KMS-11 (cell line): ENCODE results near the gene TARBP1.
"Not testable (repeated sequence)": the region's sequence is repeated elsewhere in the genome, so short reads cannot be mapped to it uniquely, and the experiment has no call there.

Experiments used
- H2AFZ ChIP-seq: fragments of 200-600 bp; sonication (generic); 2 replicates; pipeline ENCODE4 v1.6.1; 2016; ENCODE audit warnings: antibody characterized with exemption, mixed run types, low read depth
- H3K27ac ChIP-seq: fragments of 200-600 bp; sonication (generic); 2 replicates; pipeline ENCODE4 v1.6.1; 2016; ENCODE audit warnings: mild to moderate bottlenecking, mixed run types
- H3K27me3 ChIP-seq: fragments of 200-600 bp; sonication (generic); 2 replicates; pipeline ENCODE4 v1.6.1; 2017; ENCODE audit warnings: mild to moderate bottlenecking, low read depth, mixed run types, moderate library complexity; ENCODE audit not compliant: insufficient read depth
- H3K36me3 ChIP-seq: fragments of 200-600 bp; sonication (generic); 2 replicates; pipeline ENCODE4 v1.6.1; 2017; ENCODE audit warnings: mild to moderate bottlenecking, mixed run types; ENCODE audit not compliant: insufficient read depth
- H3K4me1 ChIP-seq: fragments of 200-600 bp; sonication (generic); 2 replicates; pipeline ENCODE4 v1.6.1; 2016; ENCODE audit warnings: mild to moderate bottlenecking, low read depth, mixed run types; ENCODE audit not compliant: poor library complexity, severe bottlenecking
- H3K4me2 ChIP-seq: fragments of 200-600 bp; sonication (generic); 2 replicates; pipeline ENCODE4 v1.7.0; 2016; ENCODE audit warnings: mild to moderate bottlenecking, mixed run types
- H3K4me3 ChIP-seq: fragments of 200-600 bp; sonication (generic); IDR thresholded peaks from 2 replicates; pipeline ENCODE4 v1.6.1; 2017; ENCODE audit warnings: low read depth, low read length, mixed read lengths; ENCODE audit not compliant: insufficient read depth
- H3K79me2 ChIP-seq: fragments of 200-600 bp; sonication (generic); 2 replicates; pipeline ENCODE4 v1.6.1; 2016; ENCODE audit warnings: low read depth, mixed run types; ENCODE audit not compliant: insufficient read depth
- H3K9ac ChIP-seq: fragments of 200-600 bp; sonication (generic); 2 replicates; pipeline ENCODE4 v1.6.1; 2016; ENCODE audit warnings: mild to moderate bottlenecking, mixed run types
- H4K20me1 ChIP-seq: fragments of 200-600 bp; sonication (generic); 2 replicates; pipeline ENCODE4 v1.6.1; 2016; ENCODE audit warnings: mild to moderate bottlenecking, mixed run types; ENCODE audit not compliant: insufficient read depth
- CTCF ChIP-seq: fragments of 200-600 bp; sonication (generic); conservative IDR thresholded peaks from 2 replicates; pipeline ENCODE4 v1.6.1; 2017; ENCODE audit warnings: low read depth, mild to moderate bottlenecking, antibody characterized with exemption, low read length, moderate library complexity, mixed read lengths

TARBP1 gene

GRCh38 chr1:234519506-234519905 lies 40.5 kb upstream of the TARBP1 start:
- H3K4me1 ChIP-seq: peaks cover 76% of the 10 kb centered on the region
- H4K20me1 ChIP-seq: no peaks in the 10 kb centered on the region
- H3K27me3 ChIP-seq: no peaks in the 10 kb centered on the region
- no peak overlapping the region for H3K4me3 ChIP-seq
- H2AFZ ChIP-seq: no peak overlapping the region
- no peaks in the 10 kb centered on the region for H3K36me3 ChIP-seq
- H3K4me2 ChIP-seq: no peak overlapping the region
- H3K79me2 ChIP-seq: no peaks in the 10 kb centered on the region
- TF ChIP-seq CTCF: no peak
- H3K27ac ChIP-seq: no peak overlapping the region
- H3K9ac ChIP-seq: no peak overlapping the region

GRCh38 chr1:234518876-234519275 lies 39.9 kb upstream of the TARBP1 start:
- no peak for TF ChIP-seq CTCF
- Histone ChIP-seq H2AFZ (no peak overlapping the region), H3K79me2 (no peaks in the 10 kb centered on the region), H3K4me1 (peaks cover 70% of the 10 kb centered on the region), H3K36me3 (no peaks in the 10 kb centered on the region), H3K27me3 (no peaks in the 10 kb centered on the region), H4K20me1 (no peaks in the 10 kb centered on the region), H3K27ac (peak overlapping the region; percentile 79; the same call in 1 of the 2 replicates), H3K4me2 (no peak overlapping the region), H3K4me3 (no peak overlapping the region), H3K9ac (no peak overlapping the region)

GRCh38 chr1:234518086-234518485 lies 39.1 kb upstream of the TARBP1 start:
- H4K20me1 ChIP-seq, H3K4me3 ChIP-seq, H3K36me3 ChIP-seq, H3K27me3 ChIP-seq, H3K79me2 ChIP-seq: not testable (repeated sequence)
- H3K9ac ChIP-seq: peak overlapping the region; percentile 45; the same call in 1 of the 2 replicates
- peak overlapping the region; percentile 61; the same call in 1 of the 2 replicates for H2AFZ ChIP-seq
- H3K4me1 ChIP-seq: peaks cover 63% of the 10 kb centered on the region
- H3K4me2 ChIP-seq: peak overlapping the region; percentile 69
- peak overlapping the region; percentile 79 for H3K27ac ChIP-seq

- Histone ChIP-seq H3K4me3 (no peak overlapping the region), H3K27ac (peak overlapping the region; percentile 79), H4K20me1 (no peaks in the 10 kb centered on the region), H3K4me2 (peak overlapping the region; percentile 69), H3K9ac (peak overlapping the region; percentile 45), H2AFZ (peak overlapping the region; percentile 61), H3K36me3 (no peaks in the 10 kb centered on the region), H3K4me1 (peaks cover 55% of the 10 kb centered on the region), H3K27me3 (no peaks in the 10 kb centered on the region), H3K79me2 (no peaks in the 10 kb centered on the region)
- no peak for TF ChIP-seq CTCF
These were observed 38.3 kb upstream of the TARBP1 start for GRCh38 chr1:234517110-234517802.

GRCh38 chr1:234515821-234516241 lies 36.9 kb upstream of the TARBP1 start:
- Histone ChIP-seq H2AFZ (no peak overlapping the region), H3K4me2 (no peak overlapping the region; the same call in 1 of the 2 replicates)

More at GRCh38 chr1:234515821-234516241, 36.9 kb upstream of the TARBP1 start:
- no peaks in the 10 kb centered on the region for H4K20me1 ChIP-seq
- TF ChIP-seq CTCF: no peak
- no peaks in the 10 kb centered on the region for H3K79me2 ChIP-seq
- no peaks in the 10 kb centered on the region for H3K27me3 ChIP-seq
- peaks cover 42% of the 10 kb centered on the region for H3K4me1 ChIP-seq
- no peaks in the 10 kb centered on the region for H3K36me3 ChIP-seq
- H3K4me3 ChIP-seq: no peak overlapping the region
- no peak overlapping the region for H3K9ac ChIP-seq
- no peak overlapping the region for H3K27ac ChIP-seq
